Measurements from ENCODE around the gene MUL1. TPM values are rescaled to one million over a fixed set of nuclear protein-coding genes. Genes with fewer than 3 reads are reported as not detected.

MUL1 gene
- polyA plus RNA-seq, 1 of the 3 experiments (the other 2 are of a cell fraction), result 22.8 TPM

GRCh38 chr1:20477348-20478056, 30.4 kb downstream of the MUL1 start:
- H3K4me1 ChIP-seq (ENCODE audit: control insufficient read depth in 1 of 2, insufficient read depth in 2 of 2, low read depth in 1 of 2, low read length in 1 of 2), result peaks cover 0 to 72% of the 10 kb centered on the region in 2 experiments; a peak in 2 of 4 replicates

GRCh38 chr1:20476265-20477038, 31.5 kb downstream of the MUL1 start:
- no peaks in the 10 kb centered on the region for H4K20me1 ChIP-seq (ENCODE audit: insufficient read depth)
- CTCF ChIA-PET, result interaction anchor here (0.9 to 11.4 kb wide), 6 partner anchors 9 to 263 kb away, joined by 3 to 148 read pairs (median 5); partner anchors contain the start of genes CAMK2N1 and PINK1
- H3K27ac ChIP-seq (ENCODE audit: low read depth in 2 of 2, low read length in 1 of 2), result peak overlapping the region in 1 of 2 experiments; percentile 85; a peak in 2 of 4 replicates
- no peaks in the 10 kb centered on the region for H3K27me3 ChIP-seq (ENCODE audit: insufficient read depth)
- no peaks in the 10 kb centered on the region for H3K9me3 ChIP-seq
- H3K36me3 ChIP-seq (replicated peaks in 1 of 2; ENCODE audit: control insufficient read depth in 1 of 2, insufficient read depth in 2 of 2, low read length in 1 of 2), result no peaks in the 10 kb centered on the region
- WGBS (ENCODE audit: low lambda C conversion rate), result 32% methylated on average over 16 of the region's 33 CpGs
- H3F3A ChIP-seq (replicated peaks; ENCODE audit: insufficient read depth), result no peaks in the 10 kb centered on the region
- H3K9ac ChIP-seq, result no peak overlapping the region
- peak; percentile 87 for TF ChIP-seq GATA2 (CRISPR knock-in tag; IDR thresholded peaks at IDR 0.05)
- TF ChIP-seq CHD2 (IDR thresholded peaks at IDR 0.05; ENCODE audit: low read length, partially characterized antibody), result peak; percentile 93
- peak; percentile 55 for TF ChIP-seq RCOR1 (IDR thresholded peaks at IDR 0.05; ENCODE audit: low read length)
- TF ChIP-seq FOSL2 (IDR thresholded peaks at IDR 0.05; ENCODE audit: borderline replicate concordance, low read depth), result no peak
- TF ChIP-seq EP300 (IDR thresholded peaks at IDR 0.05; ENCODE audit: borderline replicate concordance in 1 of 2, low read depth in 1 of 2, low read length in 1 of 2), result peak in 1 of 2 experiments; percentile 56; a peak in 1 of 4 replicates
- POLR2A ChIA-PET, result interaction anchor here (0.6 to 1.0 kb wide), 3 partner anchors 8 to 14 kb away, joined by 3 to 5 read pairs (median 3); partner anchors contain the start of gene CAMK2N1
- H3K4me1 ChIP-seq (ENCODE audit: control insufficient read depth in 1 of 2, insufficient read depth in 2 of 2, low read depth in 1 of 2, low read length in 1 of 2), result peaks cover 0 to 66% of the 10 kb centered on the region in 2 experiments; a peak in 2 of 4 replicates
- no peak overlapping the region; the same call in 1 of the 2 replicates for H2AFZ ChIP-seq (ENCODE audit: low read depth)
- H3K9me2 ChIP-seq, result no peaks in the 10 kb centered on the region
- H3K4me3 ChIP-seq (ENCODE audit: low read depth in 2 of 2, low read length in 1 of 2), result peak overlapping the region in 1 of 2 experiments; percentile 26; a peak in 2 of 4 replicates
- no peaks in the 10 kb centered on the region for H3K79me2 ChIP-seq (ENCODE audit: insufficient read depth)
- DNase-seq, result peak; percentile 92
- H3K4me2 ChIP-seq, result peak overlapping the region; percentile 30; the same call in 1 of the 2 replicates

More at GRCh38 chr1:20477348-20478056, 30.4 kb downstream of the MUL1 start:
- no peaks in the 10 kb centered on the region for H3K36me3 ChIP-seq (replicated peaks in 1 of 2; ENCODE audit: control insufficient read depth in 1 of 2, insufficient read depth in 2 of 2, low read length in 1 of 2)
- H4K20me1 ChIP-seq (ENCODE audit: insufficient read depth), result no peaks in the 10 kb centered on the region
- no peaks in the 10 kb centered on the region for H3F3A ChIP-seq (replicated peaks; ENCODE audit: insufficient read depth)
- no peak overlapping the region for H3K4me3 ChIP-seq (ENCODE audit: low read depth in 2 of 2, low read length in 1 of 2)
- H3K27me3 ChIP-seq (ENCODE audit: insufficient read depth), result no peaks in the 10 kb centered on the region
- TF ChIP-seq SIN3A (IDR thresholded peaks at IDR 0.05; ENCODE audit: borderline replicate concordance, low read depth, low read length) (no peak), FOXJ3 (CRISPR knock-in tag; IDR thresholded peaks at IDR 0.05) (no peak), MXI1 (IDR thresholded peaks at IDR 0.05; ENCODE audit: low read depth, low read length) (peak; percentile 26; the same call in 1 of the 2 replicates), RFX5 (IDR thresholded peaks at IDR 0.05; ENCODE audit: low read length) (0 out of 2 replicates have a peak, but pooled peaks have one; percentile 10)
- peak overlapping the region in 1 of 2 experiments; percentile 85; a peak in 2 of 4 replicates for H3K27ac ChIP-seq (ENCODE audit: low read depth in 2 of 2, low read length in 1 of 2)
- WGBS (ENCODE audit: low lambda C conversion rate), result 63% methylated on average over 9 of the region's 10 CpGs
- no peak overlapping the region for H2AFZ ChIP-seq (ENCODE audit: low read depth)
- H3K4me2 ChIP-seq, result no peak overlapping the region
- CTCF ChIA-PET, result interaction anchor here (1.2 to 11.4 kb wide), 3 partner anchors 15 to 265 kb away, joined by 4 to 148 read pairs (median 13); no protein-coding TSS in a partner anchor
- H3K79me2 ChIP-seq (ENCODE audit: insufficient read depth), result no peaks in the 10 kb centered on the region
- no peak overlapping the region for H3K9ac ChIP-seq
- no peaks in the 10 kb centered on the region for H3K9me2 ChIP-seq
- peak; percentile 49 for DNase-seq
- POLR2A ChIA-PET, result interaction anchor here (0.7 kb wide), 2 partner anchors 9 to 297 kb away, joined by 3 to 4 read pairs; partner anchors contain the start of gene CAMK2N1
- no peaks in the 10 kb centered on the region for H3K9me3 ChIP-seq

Data from SK-N-SH (cell line).